ENCODE data around the gene HNRNPA3. TPM values are rescaled to one million over a fixed set of nuclear protein-coding genes. Genes with fewer than 3 reads are reported as not detected.

Gene HNRNPA3
- total and polyA plus RNA-seq, 2 of the 13 experiments (the other 11 are each of a cell fraction or from before 2014, with no cell fraction given) = 73.3 to 97.7 TPM

- TF ChIP-seq CSRNP1 (CRISPR knock-in tag; IDR thresholded peaks at IDR 0.05) = peak; percentile 96
- TF ChIP-seq RNF2 (conservative IDR thresholded peaks at IDR 0.05; ENCODE audit: low read depth) = peak; percentile 45; the same call in 1 of the 2 replicates
- TF ChIP-seq ZMYM3 (CRISPR knock-in tag; IDR thresholded peaks at IDR 0.05) = peak; percentile 95
- TF ChIP-seq MXD3 (CRISPR knock-in tag; IDR thresholded peaks at IDR 0.05) = peak; percentile 91
- no peak for TF ChIP-seq XBP1 (CRISPR knock-in tag; IDR thresholded peaks at IDR 0.05)
- TF ChIP-seq ZBTB3 (CRISPR knock-in tag; IDR thresholded peaks at IDR 0.05; ENCODE audit: borderline replicate concordance, low read depth) = peak; percentile 71; the same call in 1 of the 2 replicates
- peak; percentile 94 for TF ChIP-seq MEIS2 (CRISPR knock-in tag; IDR thresholded peaks at IDR 0.05)
- no peak for TF ChIP-seq CENPX (CRISPR knock-in tag; IDR thresholded peaks at IDR 0.05)
- no peak for TF ChIP-seq ZNF672 (CRISPR knock-in tag; IDR thresholded peaks at IDR 0.05)
- TF ChIP-seq ZMYM2 (CRISPR knock-in tag; IDR thresholded peaks at IDR 0.05) = peak; percentile 89
- TF ChIP-seq NFATC3 (CRISPR knock-in tag; IDR thresholded peaks at IDR 0.05) = 0 out of 2 replicates have a peak, but pooled peaks have one; percentile 92
- TF ChIP-seq ZFP36L1 (CRISPR knock-in tag; IDR thresholded peaks at IDR 0.05) = peak; percentile 78; the same call in 1 of the 2 replicates
- no peak for TF ChIP-seq ZNF329 (CRISPR knock-in tag; IDR thresholded peaks at IDR 0.05; ENCODE audit: low read depth)
- peak; percentile 85 for TF ChIP-seq ATF7-NPFF (CRISPR knock-in tag; IDR thresholded peaks at IDR 0.05; ENCODE audit: low read depth)
- peak; percentile 85 for TF ChIP-seq PAXIP1 (CRISPR knock-in tag; conservative IDR thresholded peaks at IDR 0.05)
- TF ChIP-seq ETV6 (CRISPR knock-in tag; conservative IDR thresholded peaks at IDR 0.05) = peak; percentile 70; the same call in 1 of the 2 replicates
- TF ChIP-seq KLF11 (CRISPR knock-in tag; IDR thresholded peaks at IDR 0.05) = peak; percentile 94; the same call in 1 of the 2 replicates
- peak; percentile 96 for TF ChIP-seq ZBTB7B (CRISPR knock-in tag; IDR thresholded peaks at IDR 0.05)
- peak; percentile 94 for TF ChIP-seq ZNF800 (CRISPR knock-in tag; IDR thresholded peaks at IDR 0.05)
- peak; percentile 87 for TF ChIP-seq MIXL1 (CRISPR knock-in tag; IDR thresholded peaks at IDR 0.05)
- TF ChIP-seq ZNF644 (CRISPR knock-in tag; IDR thresholded peaks at IDR 0.05; ENCODE audit: low read depth) = peak; percentile 85
- peak; percentile 99 for TF ChIP-seq MYPOP (CRISPR knock-in tag; IDR thresholded peaks at IDR 0.05)
These were observed 51.0 kb downstream of the HNRNPA3 start (continued) for GRCh38 chr2:177263451-177264208.

Data from HepG2 (cell line).